Sciatic nerve (tissue), 2 donors: ENCODE results near the gene SRBD1. TPM values are rescaled to one million over a fixed set of nuclear protein-coding genes. Genes with fewer than 3 reads are reported as not detected.

ENCODE experiments used
- ATAC-seq: fragments of 200-7000 bp; cut with Tn5 transposase; one replicate; pipeline ENCODE4 v1.9.1; 2020; ENCODE audit warnings: mild to moderate bottlenecking, moderate library complexity
- DNase-seq: peaks from one replicate; pipeline ENCODE4 v3.0.0-alpha.2; 2020; ENCODE audit warnings: low spot score
- intact Hi-C: fragments of 100-400 bp; cut with DNase I; formaldehyde crosslinking; loops from one replicate; pipeline ENCODE4 v1.14.2; 2022
- total RNA-seq: library from RNA; stranded (reverse); fragmentation: NEBNext Ultra II Directional; extraction: Animal tissue kit (Norgen Biotek cat#: 25700); gene quantifications from one replicate; pipeline ENCODE4 v1.2.1, GENCODE V29; 2021
- donor health status: DM: no; HTN: no; CAD: no.
- donor health status: DM: no; HTN: no; CAD: no.

SRBD1 gene
- total RNA-seq, 1 donor from 2014 or later, result 22.5 TPM

- ATAC-seq, result peak; percentile 29
- intact Hi-C loops, result loop anchor here (10.0 kb wide), 1 partner anchor 132 kb away; no protein-coding TSS in a partner anchor
- DNase-seq, result no peak
Measured at GRCh38 chr2:45643095-45643494, 32.0 kb upstream of the SRBD1 start.

- intact Hi-C loops, result loop anchor here (10.0 kb wide), 1 partner anchor 134 kb away; no protein-coding TSS in a partner anchor
- no peak for DNase-seq
Measured at GRCh38 chr2:45640576-45640975, 29.5 kb upstream of the SRBD1 start.

DNA sequence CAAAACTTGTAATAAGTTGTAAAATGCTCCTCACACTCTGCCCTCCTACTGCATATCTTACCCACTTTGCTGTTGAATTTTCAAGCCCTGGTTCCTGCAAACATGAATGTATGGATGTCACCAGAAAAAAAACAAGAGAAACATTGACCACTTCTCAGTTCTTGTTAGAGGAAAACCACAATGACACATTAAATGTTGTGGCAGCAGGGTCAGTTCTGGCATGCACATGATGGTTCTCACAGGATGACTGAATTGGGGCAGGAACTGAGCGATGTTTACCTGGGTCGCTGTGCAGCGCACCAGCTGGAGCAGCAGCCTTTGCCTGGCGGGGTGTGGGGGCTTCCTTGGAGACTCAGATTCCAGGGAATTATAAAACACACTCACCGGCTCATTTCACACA, 26.4 kb upstream of the SRBD1 start:
- ATAC-seq (no peak), DNase-seq (no peak)
- intact Hi-C loops, result no loop called here

More at GRCh38 chr2:45640576-45640975, 29.5 kb upstream of the SRBD1 start:
- no peak for ATAC-seq

GRCh38 chr2:45636008-45636407, 24.9 kb upstream of the SRBD1 start:
- no peak for ATAC-seq
- intact Hi-C loops, result no loop called here
- no peak for DNase-seq

- ATAC-seq (no peak), DNase-seq (no peak)
- intact Hi-C loops, result no loop called here
Measured at GRCh38 chr2:45634223-45634622, 23.2 kb upstream of the SRBD1 start.

DNA sequence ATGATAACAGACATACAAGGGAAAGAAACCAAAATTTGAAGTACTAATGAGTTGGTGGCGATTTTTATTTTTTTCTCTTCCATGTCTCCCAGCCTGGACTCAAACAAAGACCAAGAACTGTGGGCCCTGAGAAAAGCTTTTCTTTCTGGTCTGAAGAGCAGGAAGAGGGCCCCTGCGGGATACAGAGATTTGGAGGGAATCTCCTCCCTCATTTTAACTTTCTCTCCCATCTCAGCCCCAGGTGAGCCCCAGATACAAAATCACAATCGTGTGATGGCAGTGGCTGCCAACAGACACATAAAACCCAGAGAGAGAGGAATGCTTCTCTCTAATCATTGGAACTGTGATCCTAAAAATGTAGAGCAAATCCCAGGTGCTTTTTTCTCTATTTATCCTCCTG, 20.9 kb upstream of the SRBD1 start:
- DNase-seq (no peak), ATAC-seq (no peak)
- intact Hi-C loops, result no loop called here

GRCh38 chr2:45631319-45631718, 20.3 kb upstream of the SRBD1 start:
- DNase-seq, result no peak
- ATAC-seq, result no peak
- intact Hi-C loops, result no loop called here

DNA sequence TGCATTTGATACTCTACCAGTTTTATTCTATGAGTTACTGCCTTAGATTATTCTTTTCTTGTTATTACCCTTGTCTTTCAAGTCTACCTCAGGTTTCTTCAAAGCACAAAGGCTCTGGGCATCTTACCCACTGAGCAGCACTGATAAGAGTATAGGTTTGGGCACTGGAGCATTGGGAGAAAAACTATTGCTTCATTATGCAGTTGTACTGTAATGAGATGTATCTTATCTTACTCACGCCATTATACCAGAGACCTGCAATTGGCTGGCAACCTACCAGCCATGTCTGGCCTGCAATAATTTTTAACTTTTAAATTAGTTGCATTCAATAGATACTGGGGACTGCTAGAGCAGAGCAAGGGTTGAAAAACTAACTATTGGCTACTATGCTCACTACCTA, 18.9 kb upstream of the SRBD1 start:
- intact Hi-C loops, result no loop called here
- DNase-seq, result no peak
- ATAC-seq, result no peak

DNA sequence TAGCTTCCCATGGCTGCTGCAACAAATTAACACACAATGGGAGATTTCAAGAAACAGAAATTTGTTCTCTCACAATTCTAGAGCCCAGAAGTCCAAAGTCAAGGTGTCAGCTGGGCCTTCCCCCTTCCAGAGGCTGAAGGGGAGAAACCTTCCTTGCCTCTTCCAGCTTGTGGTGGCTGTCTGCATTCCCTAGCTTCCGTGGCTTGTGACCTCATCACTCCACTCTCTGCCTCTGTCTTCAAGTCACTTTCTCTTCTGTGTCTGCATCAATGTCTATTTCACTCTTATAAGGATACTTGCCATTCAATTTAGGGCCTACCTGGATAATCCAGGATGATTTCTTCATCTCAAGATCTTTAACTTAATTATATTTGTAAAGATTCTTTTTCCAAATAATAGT, 16.8 kb upstream of the SRBD1 start:
- intact Hi-C loops, result loop anchor here (1.0 kb wide), 1 partner anchor 23 kb away; the partner anchor contains the start of gene PRKCE

DNA sequence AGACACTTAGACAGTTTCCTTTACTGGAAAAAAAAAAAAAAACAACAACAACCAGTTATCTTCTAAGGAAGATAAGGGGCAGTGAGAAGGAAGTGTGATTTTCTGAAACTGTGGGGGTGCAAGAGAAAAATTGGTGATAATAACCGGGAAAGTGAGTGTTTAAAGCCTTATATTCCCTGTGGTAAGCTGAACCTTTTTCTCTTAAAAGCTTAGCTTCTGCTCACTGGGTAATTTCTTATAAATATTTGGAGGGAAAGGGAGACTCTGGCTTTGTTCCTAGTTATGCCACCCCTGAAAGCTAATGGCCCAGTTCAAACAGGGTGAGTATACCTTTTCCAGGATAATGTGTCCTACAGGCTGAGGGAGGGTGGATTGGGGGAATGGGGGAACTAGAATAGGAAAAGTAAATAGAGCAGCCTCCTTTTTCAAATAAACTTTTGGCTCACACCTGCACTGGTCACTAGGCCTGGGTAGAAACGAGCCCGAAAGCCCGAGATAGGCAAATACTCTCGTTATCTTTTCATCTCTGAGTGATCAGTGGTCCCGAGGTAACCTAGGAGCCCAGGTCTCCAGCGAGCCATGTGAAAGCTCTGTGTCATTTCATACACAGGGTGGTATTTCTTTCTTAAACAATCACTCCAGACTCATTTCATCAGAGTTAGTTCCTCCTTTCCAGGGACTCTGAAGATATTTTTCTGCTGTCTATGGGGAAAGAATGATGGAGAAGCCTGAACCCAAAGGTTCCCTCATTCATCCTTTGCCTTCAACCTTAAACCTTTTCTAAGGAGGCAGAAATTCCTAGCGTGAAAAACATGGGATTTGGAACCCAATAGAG, 15.5 kb upstream of the SRBD1 start:
- ATAC-seq (no peak), DNase-seq (no peak)
- intact Hi-C loops, result no loop called here

More for the DNA sequence above, 16.8 kb upstream of the SRBD1 start:
- ATAC-seq, result no peak
- DNase-seq, result no peak

- ATAC-seq (no peak), DNase-seq (no peak)
- intact Hi-C loops, result no loop called here
Measured at GRCh38 chr2:45625824-45626223, 14.8 kb upstream of the SRBD1 start.

- intact Hi-C loops, result no loop called here
- ATAC-seq (no peak), DNase-seq (no peak)
Measured at GRCh38 chr2:45623098-45623497, 12.0 kb upstream of the SRBD1 start.

GRCh38 chr2:45622336-45623075, 11.4 kb upstream of the SRBD1 start:
- intact Hi-C loops, result no loop called here
- ATAC-seq (no peak), DNase-seq (no peak)

GRCh38 chr2:45617496-45617895, 6.4 kb upstream of the SRBD1 start:
- no peak for ATAC-seq
- DNase-seq, result no peak
- intact Hi-C loops, result no loop called here

DNA sequence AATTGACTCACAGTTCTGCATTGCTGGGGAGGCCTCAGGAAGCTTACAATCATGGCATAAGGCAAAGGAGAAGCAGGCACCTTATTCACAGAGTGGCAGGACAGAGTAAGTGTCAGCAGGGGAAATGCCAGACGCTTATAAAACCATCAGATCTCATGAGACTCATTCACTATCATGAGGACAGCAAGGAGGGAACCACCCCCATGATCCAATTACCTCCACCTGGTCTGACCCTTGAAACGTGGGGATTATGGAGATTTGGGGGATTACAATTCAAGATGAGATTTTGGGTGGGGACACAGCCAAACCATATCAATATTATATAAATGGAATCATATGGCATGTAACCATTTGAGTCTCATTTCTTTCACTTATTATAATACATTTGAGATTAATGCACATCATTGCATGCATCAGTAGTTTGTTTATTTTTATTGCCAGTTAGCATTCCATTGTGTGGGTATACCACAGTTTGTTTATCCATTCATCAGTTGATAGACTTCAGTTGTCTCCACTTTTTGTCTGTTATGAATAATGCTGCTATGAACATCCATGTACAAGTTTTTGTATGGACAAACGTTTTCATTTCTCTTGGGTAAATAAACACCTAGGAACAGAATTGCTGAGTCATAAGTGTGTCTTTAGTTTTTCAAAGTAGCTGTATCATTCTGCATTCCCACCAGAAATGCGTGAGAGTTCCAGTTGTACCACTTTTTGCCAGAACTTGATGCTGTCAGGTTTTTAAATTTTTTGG, 5.8 kb upstream of the SRBD1 start:
- intact Hi-C loops, result no loop called here
- DNase-seq (no peak), ATAC-seq (no peak)

DNA sequence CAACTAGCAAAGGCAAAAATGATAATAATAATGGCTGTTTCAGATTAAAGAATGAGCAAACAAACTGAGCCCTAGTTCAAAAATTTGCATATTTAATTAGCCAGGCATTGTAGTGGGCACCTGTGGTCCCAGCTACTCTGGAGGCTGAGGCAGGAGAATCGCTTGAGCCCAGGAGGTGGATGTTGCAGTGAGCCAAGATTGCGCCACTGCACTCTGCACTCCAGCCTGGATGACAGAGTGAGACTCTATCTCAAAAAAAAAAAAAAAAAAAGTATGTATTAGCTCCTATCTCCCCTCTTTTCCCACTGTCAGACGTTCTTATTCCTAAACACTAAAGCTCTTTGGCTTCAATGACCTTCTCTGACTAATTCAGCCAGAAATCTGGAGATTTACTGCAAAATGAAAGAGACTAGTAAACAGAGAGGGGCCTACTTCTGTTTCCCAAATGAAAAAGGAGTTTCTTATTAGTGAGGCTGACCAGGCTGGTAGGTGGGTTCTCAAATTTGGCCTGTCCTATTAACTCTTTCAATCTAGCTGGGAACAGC, 3.9 kb upstream of the SRBD1 start:
- no peak for DNase-seq
- intact Hi-C loops, result no loop called here
- ATAC-seq, result no peak

- DNase-seq (no peak), ATAC-seq (peak; percentile 10)
- intact Hi-C loops, result no loop called here
Measured at GRCh38 chr2:45614330-45614729, 3.3 kb upstream of the SRBD1 start.

- DNase-seq (no peak), ATAC-seq (peak; percentile 37)
- intact Hi-C loops, result no loop called here
Measured at GRCh38 chr2:45612731-45613130, 1.7 kb upstream of the SRBD1 start.

DNA sequence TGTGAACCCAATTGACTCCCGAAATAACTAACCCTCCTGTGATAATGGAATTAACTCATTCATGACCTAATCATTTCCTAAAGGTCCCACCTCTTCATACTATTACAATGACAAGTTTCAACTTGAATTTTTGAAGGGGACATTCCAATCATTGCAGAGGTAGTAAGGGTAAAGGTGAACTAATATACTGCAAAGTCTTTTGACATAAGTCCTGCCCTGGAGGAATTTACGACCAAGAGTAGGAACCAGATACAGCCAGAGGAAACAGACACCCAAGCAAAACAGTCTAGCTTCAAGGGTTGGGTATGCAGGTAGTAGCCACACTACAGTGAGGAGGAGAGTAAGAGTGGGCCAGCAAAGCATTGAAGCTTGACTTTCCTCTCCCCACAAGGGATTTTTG, 1.2 kb upstream of the SRBD1 start:
- ATAC-seq (no peak), DNase-seq (no peak)
- intact Hi-C loops, result no loop called here
